GM21529 (cell line): ENCODE results near the gene RIPK3.
"Not testable (repeated sequence)": the region's sequence is repeated elsewhere in the genome, so short reads cannot be mapped to it uniquely, and the experiment has no call there.

Source experiments
- ATAC-seq: cut with Tn5 transposase; IDR thresholded peaks from one replicate; pipeline ENCODE4 v1.9.1; 2021; ENCODE audit not compliant: unreplicated experiment

The RIPK3 gene

DNA sequence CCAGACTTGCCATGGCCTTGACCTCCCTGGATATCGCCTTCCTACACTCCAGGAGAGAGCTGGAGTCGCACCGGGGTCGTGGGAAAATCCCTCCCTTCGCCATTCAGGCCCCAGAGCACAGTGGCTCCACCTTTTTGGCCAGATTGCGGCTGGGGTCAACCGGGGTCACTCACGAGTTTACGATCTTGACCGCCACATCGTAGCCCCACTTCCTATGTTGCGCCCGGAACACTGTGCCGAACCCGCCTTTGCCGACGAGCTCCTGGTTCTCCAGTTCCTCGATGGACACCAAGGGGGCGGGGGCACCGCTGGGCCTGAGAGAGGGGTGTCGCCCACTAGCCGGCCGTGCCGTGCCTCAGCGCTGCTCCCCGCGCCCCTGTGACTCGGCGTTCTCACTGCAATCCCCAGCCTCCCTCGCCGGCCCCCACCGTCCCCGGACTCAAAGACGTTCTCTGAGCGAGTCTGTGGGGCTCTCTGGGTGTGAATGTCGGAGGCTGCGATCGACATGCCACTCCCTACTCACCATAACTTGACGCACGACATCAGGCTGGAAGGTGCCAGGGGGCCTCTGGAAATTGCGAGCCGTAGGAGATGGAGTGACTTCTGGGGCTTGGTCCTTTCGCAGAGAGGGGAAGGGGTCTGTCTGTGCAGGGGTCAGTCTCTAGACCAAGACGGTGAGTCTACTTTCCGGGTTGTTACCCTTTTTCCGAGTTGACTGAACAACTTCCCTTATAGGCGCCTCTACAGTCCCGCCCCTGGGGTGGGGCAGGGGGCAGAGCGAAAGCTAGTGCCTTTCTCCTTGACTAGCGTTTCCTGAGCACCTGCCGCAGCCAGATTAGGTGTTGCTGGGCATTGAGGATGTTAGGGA is at the start of gene RIPK3:
RIPK3 (minus strand) TSS at position 708 of the 868 bp plus-strand sequence; CDS start at position 543, 165 bp downstream.
- ATAC-seq: peak; percentile 93

DNA sequence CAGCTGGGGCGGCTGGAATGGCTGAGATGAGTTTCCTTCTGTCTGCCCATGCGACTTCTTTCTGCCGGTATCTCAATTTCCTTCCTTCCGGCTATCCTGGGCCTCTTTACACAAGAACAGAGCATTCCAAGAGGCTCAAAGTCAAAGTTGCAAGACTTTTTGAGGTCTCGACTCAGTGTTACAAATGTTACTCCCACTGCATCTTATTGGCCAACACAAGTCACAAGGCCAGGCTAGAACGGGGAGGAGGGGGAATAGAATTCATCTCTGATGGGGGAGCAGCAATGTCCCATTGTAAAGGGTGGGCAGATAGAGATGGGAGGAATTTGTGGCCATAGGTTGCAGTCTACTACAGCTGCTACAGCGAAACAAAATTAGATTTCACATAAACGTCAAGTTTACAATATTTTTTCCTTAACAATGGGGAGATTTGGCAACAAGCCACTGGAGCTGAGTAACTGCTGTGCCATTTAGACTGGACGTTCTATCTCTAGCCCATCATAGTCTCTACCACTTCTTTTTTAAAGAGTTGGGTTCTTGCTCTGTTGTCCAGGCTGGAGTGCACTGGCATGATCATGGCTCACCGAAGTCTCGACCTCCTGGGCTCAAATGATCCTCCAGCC is 49.5 kb upstream of the RIPK3 start:
- ATAC-seq: no peak

DNA sequence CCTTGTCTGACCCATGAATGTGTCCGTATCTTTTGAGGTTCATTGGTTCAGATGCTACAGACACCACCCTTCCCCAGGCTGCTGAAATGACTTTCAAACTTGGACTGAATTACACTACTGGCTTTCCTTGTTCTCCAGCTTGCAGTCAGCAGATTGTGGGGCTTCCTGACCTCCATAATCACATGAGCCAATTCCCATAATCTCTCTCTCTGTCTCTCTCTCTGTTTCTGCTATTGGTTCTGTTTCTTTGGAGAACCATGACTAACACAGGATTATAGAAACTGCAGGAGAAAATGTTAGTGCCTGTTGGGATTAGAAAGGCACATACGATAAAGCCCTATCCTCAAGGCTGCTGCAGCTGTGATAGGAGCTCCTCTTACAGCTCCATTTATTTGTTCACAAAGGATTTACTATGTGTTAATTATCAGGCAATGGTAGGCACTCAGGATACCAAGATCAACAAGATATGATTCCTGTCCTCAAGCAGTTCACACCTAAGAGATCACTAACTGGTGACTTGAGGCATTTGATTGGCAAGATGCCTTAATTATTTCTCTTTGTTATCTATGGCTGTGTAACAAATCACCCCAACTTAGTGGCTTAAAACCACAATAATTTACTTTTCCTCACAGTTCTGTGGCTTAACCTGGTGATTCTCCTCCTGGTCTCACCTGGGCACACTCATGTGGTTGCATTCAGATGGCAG is 48.8 kb upstream of the RIPK3 start:
- ATAC-seq: no peak

DNA sequence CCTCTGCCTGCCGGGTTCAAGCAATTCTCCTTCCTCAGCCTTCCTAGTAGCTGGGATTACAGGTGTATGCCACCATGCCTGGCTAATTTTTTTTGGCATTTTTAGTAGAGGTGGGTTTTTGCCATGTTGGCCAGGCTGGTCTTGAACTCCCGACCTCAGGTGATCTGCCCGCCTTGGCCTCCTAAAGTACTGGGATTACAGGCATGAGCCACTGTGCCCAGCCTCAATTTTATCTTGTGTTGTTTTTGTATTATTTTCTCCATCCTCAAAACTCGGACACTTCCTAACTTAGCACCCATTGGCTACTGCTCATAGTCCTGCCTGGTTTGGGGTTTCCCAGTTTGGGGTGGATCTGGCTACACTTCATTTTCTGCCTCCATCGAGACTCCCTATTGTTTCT is 47.8 kb upstream of the RIPK3 start:
- ATAC-seq: not testable (repeated sequence)

DNA sequence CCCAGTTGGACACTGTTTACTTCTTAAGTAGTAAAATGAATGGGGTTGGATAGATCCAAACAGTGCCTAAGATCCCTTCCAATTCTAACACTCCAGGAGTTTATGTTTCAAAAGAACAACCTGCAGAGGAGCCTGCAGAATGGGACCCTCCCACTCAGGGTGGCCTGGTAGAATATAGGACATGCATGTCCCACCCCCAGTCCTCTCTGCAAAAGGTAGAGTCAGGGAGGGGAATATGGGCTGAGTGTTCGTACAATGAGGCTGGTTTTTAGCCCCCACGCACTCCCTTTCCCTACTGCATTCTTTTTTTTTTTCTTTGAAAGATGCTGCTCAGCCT is 47.2 kb upstream of the RIPK3 start:
- ATAC-seq: no peak

DNA sequence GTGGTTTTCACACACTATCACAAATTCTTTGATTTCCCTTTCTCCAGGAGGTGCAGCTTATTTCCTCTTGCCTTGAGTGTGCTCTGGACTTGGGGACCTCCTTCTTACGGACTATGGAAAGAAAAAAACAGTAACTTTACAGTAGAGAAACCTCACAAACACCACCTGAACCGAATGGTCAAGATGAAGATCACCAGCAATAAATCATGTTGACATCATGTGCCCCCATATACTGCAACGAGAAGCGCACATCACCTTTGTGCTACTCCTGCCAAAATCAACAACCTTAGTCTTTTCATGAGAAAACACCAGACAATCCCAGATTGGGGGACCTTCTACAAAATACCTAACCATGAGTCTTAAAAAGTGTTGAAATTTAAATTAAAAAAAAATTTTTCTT is 45.7 kb upstream of the RIPK3 start:
- ATAC-seq: no peak

DNA sequence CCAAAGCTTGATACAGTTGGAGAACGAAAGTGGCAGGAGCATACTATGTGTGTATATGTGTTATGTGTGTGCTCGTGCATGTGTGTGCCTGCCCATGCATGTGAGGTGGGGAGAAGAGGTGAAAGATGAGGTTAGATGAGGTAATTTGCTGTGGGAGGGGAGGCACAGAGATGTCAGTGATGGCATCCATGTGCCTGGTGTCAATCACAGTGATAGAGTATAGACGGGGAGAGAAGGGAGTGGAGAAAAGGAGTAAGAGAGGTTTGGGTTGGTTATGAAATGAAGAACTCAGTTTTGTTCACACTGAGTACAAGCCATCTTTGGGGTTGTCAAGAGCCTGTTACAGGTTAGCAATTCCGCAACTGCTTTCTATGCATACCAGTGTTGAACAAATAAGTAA is 44.4 kb upstream of the RIPK3 start:
- ATAC-seq: no peak

DNA sequence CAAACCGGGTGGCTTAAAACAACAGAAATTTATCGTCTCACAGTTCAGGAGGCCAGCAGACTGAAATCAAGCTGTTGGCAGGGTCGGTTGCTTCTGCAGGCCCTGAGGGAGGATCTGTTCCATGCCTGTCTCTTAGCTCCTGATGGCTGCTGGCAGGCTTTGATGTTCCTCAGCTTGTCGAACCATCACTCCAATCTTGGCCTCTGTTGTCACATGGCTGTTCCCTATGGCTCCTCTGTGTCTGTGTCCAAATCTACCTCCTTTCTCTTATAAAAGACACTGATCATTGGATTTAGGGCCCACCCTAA is 42.2 kb upstream of the RIPK3 start:
- no peak for ATAC-seq

DNA sequence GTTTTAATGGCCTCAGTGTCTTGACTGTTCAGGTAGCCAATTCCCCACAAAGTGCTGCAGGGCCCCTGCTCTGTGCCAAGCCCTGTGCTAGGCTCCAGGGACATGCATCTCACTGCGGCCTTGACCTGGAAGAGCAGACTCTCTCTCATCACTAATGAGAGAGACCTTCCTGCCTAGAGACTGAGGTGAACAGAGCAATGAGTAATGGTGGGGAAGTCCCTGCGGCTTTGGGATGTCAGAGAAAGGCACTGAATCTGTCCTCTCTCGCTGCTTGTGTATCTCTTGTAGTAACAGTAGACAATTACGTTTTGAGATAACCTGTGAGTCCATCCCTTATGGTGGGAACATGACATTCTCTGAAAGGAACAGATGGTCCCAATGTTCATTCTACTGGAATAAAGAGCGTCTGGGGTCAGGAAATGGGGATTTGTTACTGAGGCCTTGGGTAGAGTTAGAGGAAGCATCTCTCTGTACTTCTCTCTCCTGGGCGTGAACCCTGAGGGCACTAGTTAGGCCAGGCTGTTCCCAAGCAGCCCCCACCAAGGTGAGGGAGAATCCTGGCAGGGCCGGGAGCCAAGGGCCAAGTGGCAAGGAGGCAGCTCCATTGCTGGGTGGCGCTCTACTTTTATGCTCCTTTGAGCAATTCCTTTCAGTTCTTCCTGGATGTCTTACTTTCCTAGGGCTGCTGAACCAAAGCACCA is 41.7 kb upstream of the RIPK3 start:
- ATAC-seq: no peak

DNA sequence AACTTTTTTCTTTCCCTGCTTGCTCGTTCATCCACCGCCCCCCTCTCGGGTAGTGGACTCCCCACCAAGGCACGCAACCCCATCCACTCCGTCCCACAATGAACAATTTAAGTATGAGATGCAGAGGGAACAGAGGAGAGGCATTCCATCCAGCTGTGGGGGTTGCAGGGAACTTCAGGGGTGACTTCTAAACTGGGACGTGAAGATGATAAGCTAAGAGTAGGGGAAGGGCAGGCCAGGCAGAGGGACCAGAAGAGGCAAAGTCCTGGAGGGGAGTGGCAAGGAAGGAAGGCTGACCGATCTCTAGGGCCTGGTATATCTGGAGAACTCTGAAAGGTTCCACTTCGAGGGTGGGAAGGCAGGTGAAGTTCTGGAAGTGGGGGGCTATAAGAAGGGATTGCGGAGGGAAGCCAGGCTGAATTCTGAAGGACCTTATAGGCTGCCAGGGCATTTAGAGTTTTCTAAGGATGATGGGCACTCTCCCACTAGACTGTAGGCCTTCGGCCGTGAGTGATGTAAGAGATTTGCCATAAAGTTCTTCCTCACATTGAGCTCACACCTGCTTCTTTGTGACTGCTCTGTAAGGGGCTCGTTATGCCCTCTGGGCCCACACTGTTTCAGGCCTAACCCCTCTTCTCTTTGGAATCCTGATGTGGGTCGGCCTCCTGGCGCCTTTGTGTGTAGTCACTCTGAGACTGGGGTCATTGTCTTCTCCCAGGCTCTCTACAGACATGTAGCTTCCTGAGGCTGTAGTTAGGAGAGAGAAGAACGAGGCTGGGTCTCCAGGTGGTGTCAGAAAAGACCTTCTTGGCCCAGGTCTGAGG is 40.3 kb upstream of the RIPK3 start:
- ATAC-seq: no peak

DNA sequence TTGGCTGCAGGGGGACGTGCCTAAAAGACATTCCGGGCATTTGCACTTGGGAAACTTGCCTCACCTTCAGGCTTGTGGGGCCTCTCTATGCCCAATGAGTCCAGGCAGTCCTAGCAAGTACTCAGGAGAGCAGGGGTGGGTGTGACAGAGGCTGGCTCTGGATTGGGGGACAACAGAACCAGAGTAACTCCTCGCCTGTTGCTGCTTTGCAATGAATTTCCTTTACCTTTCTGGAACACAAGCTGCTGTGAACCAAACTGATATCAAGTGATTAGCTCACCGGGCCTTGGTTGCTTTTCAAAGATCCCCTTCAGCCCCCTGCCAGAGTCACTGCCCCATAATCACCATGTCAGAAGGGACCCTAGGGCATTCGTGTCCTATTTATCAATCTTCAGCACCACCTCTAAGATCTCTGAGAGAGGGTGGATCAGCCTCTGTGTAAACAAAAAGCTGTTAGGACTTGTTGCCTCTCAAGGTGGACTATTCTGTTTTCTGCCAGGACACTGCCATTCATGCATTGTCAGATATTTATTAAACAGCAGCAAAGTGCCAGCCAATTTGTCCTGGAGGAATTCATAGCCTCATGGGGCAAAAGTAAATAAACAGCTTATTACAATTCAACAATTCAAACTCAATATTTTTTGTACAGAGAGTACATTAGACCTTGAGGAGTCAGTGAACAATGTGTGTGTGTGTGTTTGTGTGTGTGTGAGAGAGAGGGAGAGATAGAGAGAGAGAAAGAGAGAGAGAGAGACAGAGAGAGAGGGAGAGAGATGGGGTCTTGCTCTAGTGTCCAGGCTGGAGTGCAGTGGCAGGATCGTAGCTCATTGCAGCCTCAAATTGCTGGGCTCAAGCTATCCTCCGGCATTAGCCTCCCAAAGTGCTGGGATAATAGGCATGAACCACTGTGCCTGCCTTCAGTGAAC is 39.5 kb upstream of the RIPK3 start:
- ATAC-seq: no peak

DNA sequence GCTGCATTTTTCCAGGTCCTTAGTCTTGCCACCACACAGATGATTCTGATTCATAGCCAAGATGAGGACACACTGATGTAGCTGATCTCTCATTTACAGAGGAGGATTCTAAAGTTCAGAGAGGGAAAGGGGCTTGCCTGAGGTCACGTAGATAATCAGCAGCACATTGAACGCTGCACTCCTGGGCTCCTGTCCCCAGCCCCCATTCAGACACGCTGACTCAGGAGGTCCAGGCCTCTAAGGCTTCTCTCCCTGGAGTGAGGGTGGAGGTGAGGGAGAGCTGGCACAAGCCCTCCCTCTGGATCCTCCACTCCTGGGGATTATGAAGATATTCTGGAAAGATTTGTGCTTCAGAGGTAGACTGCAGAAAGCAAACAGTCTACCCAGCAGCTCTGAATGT is 38.5 kb upstream of the RIPK3 start:
- ATAC-seq: no peak

DNA sequence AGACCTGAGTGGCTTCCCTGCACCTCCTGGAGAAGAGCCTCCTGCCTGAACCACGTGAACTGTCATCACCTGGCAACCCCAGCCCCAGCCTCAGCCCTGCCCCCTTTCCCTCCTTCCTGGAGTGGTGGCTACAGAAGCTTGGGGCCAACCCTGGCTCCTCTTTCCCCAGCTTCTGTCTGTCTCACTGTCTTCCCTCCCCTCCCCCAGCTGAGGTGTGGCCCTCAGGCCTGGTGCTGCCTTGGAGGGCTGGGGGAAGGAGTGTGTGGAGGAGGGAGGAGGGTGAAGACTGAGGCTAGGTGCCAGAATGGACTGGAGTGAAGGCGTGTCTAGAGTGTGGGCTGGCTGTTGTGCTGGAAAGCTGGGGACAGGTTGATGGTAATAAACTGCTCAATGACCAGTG is 37.9 kb upstream of the RIPK3 start:
- no peak for ATAC-seq

DNA sequence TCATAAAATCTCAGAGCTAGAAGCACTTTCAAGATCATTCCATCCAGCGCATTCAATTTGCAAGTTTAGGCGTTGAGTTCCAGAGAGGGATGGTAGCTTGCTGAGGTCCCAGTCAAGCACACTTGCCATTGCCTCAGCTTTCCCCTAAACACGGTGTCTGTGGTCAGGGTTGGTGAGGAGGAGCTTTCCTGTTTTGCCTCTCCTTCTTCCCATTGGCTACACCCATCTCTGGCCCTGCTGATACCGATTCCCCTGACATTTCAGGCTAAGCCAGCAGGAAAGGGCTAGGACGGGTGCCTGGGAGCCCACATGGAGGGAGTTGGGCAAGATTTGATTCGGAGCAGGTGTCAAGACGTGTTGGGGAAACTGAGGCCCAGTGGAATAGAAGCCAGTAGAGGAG is 37.3 kb upstream of the RIPK3 start:
- no peak for ATAC-seq

DNA sequence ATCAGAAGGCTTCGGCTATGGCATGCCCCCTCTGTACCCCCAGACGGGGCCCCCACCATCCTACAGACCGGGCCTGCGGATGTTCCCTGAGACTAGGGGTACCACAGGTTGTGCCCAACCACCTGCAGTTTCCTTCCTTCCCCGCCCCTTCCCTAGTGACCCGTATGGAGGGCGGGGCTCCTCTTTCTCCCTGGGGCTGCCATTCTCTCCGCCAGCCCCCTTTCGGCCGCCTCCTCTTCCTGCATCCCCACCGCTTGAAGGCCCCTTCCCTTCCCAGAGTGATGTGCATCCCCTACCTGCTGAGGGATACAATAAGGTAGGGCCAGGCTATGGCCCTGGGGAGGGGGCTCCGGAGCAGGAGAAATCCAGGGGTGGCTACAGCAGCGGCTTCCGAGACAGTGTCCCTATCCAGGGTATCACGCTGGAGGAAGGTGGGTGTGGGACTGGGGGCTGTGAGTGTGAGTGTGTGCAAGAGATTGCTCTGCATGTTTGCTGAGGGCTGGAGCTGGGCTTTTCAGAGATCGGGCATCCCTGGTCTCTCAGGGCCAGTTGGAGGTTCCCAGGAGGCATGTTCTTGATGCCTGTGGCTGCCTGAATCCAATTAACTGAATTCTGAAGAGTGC is 36.8 kb upstream of the RIPK3 start:
- no peak for ATAC-seq

DNA sequence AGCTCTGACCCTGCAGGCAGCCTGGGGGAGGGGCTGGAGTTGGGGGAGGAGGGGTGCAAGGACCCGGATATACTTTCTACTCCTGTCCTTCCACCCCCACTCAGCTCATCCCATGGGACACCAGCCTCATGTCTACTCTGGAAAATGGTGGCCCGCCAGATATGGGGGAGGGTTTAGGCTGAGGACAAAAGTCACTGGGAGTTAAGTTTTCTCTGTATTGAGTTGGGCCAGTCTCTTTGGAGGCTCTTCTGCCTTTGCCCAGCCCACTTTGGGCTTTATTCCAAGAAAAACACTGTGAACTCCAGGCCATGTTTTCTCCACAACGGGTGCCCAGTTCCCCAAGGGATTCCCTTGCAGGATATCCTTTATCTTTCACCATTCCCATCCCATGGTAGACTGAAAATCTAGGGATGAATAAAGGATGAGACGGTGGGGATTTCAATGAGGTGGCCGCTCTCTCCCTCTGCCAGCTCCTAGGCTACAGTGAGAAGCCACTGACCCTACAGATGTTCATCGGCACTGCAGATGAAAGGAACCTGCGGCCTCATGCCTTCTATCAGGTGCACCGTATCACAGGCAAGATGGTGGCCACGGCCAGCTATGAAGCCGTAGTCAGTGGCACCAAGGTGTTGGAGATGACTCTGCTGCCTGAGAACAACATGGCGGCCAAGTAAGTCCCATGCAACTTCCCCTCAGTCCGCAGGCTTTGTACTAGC is 33.1 kb upstream of the RIPK3 start:
- no peak for ATAC-seq

DNA sequence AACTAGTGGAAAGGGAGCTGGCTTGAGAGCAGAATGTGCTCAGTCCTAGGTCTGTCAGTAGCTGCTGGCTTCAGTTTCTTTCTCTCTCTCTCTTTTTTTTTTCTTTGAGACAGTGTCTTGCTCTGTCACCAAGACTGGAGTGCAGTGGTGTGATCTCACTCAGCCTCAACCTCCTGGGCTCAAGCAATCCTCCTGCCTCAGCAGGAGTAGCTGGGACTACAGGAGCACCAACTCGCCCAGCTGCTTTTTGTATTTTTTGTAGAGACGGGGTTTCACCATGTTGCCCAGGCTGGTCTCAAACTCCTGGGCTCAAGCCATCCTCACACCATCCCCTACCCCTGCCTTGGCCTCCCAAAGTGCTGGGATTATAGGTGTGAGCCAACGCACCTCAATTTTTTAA is 31.8 kb upstream of the RIPK3 start:
- ATAC-seq: not testable (repeated sequence)

DNA sequence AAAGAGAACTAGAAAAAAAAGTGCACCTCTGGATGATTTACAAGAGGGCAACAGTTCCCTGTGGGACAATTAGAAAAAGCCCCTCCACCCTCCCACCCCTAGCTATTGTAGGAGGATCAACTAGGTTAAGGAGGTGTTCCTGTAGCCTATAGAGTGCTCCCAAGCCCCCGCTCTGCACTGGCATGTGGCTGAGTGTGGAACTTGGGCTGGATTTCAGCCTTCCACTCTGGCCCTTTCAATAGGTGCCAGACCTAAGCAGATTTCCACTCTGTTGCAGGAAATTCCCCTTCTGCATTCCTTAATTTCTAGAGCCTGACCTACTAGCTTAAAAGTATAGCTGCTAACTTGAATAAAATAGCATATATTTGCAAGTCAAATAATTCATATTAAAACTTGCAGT is 31.0 kb upstream of the RIPK3 start:
- no peak for ATAC-seq
